T-cell (primary cell): ENCODE data around the gene ALDH9A1. TPM values are rescaled to one million over a fixed set of nuclear protein-coding genes. Genes with fewer than 3 reads are reported as not detected.
"Not testable (repeated sequence)": the region's sequence is repeated elsewhere in the genome, so short reads cannot be mapped to it uniquely, and the experiment has no call there.

ENCODE experiments used
- ATAC-seq, 4 experiments: fragments of 200-7000 bp in 3 of 4; fragments of 150-1000 bp in 1 of 4; cut with Tn5 transposase; replicated peaks in 1 of 4; 1 replicate in 3 of 4; 2 replicates in 1 of 4; pipeline ENCODE4 v1.10.0; 2021; ENCODE audit warnings: moderate library complexity in 3 of 4, mild to moderate bottlenecking in 2 of 4, moderate number of reproducible peaks in 1 of 4
- CTCF ChIA-PET, 2 donors: fragments of 300-600 bp; sonication (Branson Sonifier 250); formaldehyde crosslinking; loops; one replicate each; lab custom pipeline; 2022; ENCODE audit warnings: antibody characterized with exemption in 2 of 2; lab: Charles Lee
- POLR2A ChIA-PET, 2 donors: fragments of 300-600 bp; sonication (Branson Sonifier 250); formaldehyde crosslinking; loops; one replicate each; lab custom pipeline; 2022; ENCODE audit warnings: antibody characterized with exemption in 2 of 2; lab: Charles Lee
- DNase-seq, 35 experiments: peaks; one replicate each; pipeline versions ENCODE4 v3.0.0 to v3.0.0-alpha.2; 2013 to 2023
- H3K27ac ChIP-seq: one replicate; pipeline ENCODE4 v1.5.1; 2013; ENCODE audit warnings: low read length
- H3K27me3 ChIP-seq, 2 experiments: replicated peaks in 1 of 2; 1 replicate in 1 of 2; 2 replicates in 1 of 2; pipeline versions ENCODE4 v1.6.1 to v1.7.0; 2013; ENCODE audit warnings: low read length in 1 of 2, mixed read lengths in 1 of 2; ENCODE audit not compliant: control insufficient read depth in 2 of 2, insufficient read depth in 2 of 2; ENCODE audit errors: extremely low read depth in 1 of 2
- H3K36me3 ChIP-seq, 2 donors: 1 replicate in 1 of 2; 2 replicates in 1 of 2; pipeline versions ENCODE4 v1.6.1 to v1.7.0; 2013; ENCODE audit warnings: low read length in 1 of 2; ENCODE audit not compliant: control insufficient read depth in 2 of 2, insufficient read depth in 1 of 2; ENCODE audit errors: extremely low read depth in 1 of 2
- H3K4me1 ChIP-seq, 2 experiments: 1 replicate in 1 of 2; 2 replicates in 1 of 2; pipeline versions ENCODE4 v1.6.1 to v1.7.0; 2013; ENCODE audit warnings: low read length in 2 of 2, mixed read lengths in 1 of 2; ENCODE audit not compliant: insufficient read depth in 2 of 2, control insufficient read depth in 1 of 2; ENCODE audit errors: extremely low read depth in 1 of 2
- H3K4me3 ChIP-seq, 2 donors: 1 replicate in 1 of 2; 2 replicates in 1 of 2; pipeline versions ENCODE4 v1.5.1 to v1.7.0; 2013; ENCODE audit warnings: mild to moderate bottlenecking in 2 of 2, low read length in 1 of 2, moderate library complexity in 1 of 2; ENCODE audit not compliant: control insufficient read depth in 1 of 2; ENCODE audit errors: extremely low read depth in 1 of 2
- H3K9me3 ChIP-seq: 2 replicates; pipeline ENCODE4 v1.7.0; 2013
- H3K27ac Mint-ChIP-seq, 2 donors: one replicate each; pipeline ENCODE4 v1.8.0; 2020 to 2021; ENCODE audit warnings: mild to moderate bottlenecking in 2 of 2, mixed read lengths in 2 of 2
- H3K27me3 Mint-ChIP-seq, 2 donors: one replicate each; pipeline ENCODE4 v1.8.0; 2021 to 2022; ENCODE audit warnings: mixed read lengths in 2 of 2
- H3K36me3 Mint-ChIP-seq: one replicate; pipeline ENCODE4 v1.8.0; 2021; ENCODE audit warnings: mixed read lengths
- H3K4me1 Mint-ChIP-seq, 3 donors: one replicate each; pipeline ENCODE4 v1.8.0; 2020 to 2022; ENCODE audit warnings: mixed read lengths in 3 of 3, mild to moderate bottlenecking in 1 of 3
- H3K4me3 Mint-ChIP-seq, 3 donors: one replicate each; pipeline ENCODE4 v1.8.0; 2020 to 2022; ENCODE audit warnings: mild to moderate bottlenecking in 3 of 3, mixed read lengths in 3 of 3, moderate library complexity in 3 of 3
- H3K9me3 Mint-ChIP-seq, 3 donors: one replicate each; pipeline ENCODE4 v1.8.0; 2020 to 2022; ENCODE audit warnings: mixed read lengths in 3 of 3
- WGBS: methylation state at CpG from one replicate; pipeline ENCODE4 v1.1.5; 2013; ENCODE audit warnings: missing lambda C conversion rate; ENCODE audit not compliant: insufficient coverage; 5-methylcytosine and 5-hydroxymethylcytosine counted together
- total RNA-seq, 35 experiments: library from RNA in 6 of 35; stranded (reverse) in 6 of 35; fragments of 120-200 nt in 1 of 35; gene quantifications; one replicate each; pipeline versions ENCODE4 v1.2.1 to v1.2.4 and lab custom pipeline; 2013 to 2026

The ALDH9A1 gene
- total RNA-seq, 5 donors from 2014 or later (not counting 1 experiment from before 2014, with no cell fraction given) = 30.8 to 38.5 (median 34.7) TPM

GRCh38 chr1:165712764-165713163, 14.4 kb upstream of the ALDH9A1 start:
- Histone ChIP-seq H3K4me1 (no peaks in the 10 kb centered on the region), H3K36me3 (no peaks in the 10 kb centered on the region), H3K27ac (no peak overlapping the region), H3K27me3 (peaks cover 0 to 14% of the 10 kb centered on the region in 2 experiments), H3K9me3 (no peaks in the 10 kb centered on the region), H3K4me3 (no peak overlapping the region)
- POLR2A ChIA-PET = no interaction called here
- peaks cover 11 to 17% of the 10 kb centered on the region in 2 donors for H3K27me3 Mint-ChIP-seq
- no peaks in the 10 kb centered on the region for H3K4me1 Mint-ChIP-seq
- DNase-seq (no peak), ATAC-seq (no peak)
- H3K27ac Mint-ChIP-seq = no peak overlapping the region
- H3K9me3 Mint-ChIP-seq = no peaks in the 10 kb centered on the region
- H3K36me3 Mint-ChIP-seq = no peaks in the 10 kb centered on the region
- no peak overlapping the region for H3K4me3 Mint-ChIP-seq
- no CpG with 5 or more reads among the region's 5 CpGs for WGBS
- CTCF ChIA-PET = interaction anchor here in 1 of 2 donors (1.1 kb wide), 1 partner anchor 31 kb away, joined by 3 read pairs; no protein-coding TSS in a partner anchor

GRCh38 chr1:165707984-165708706, 9.8 kb upstream of the ALDH9A1 start:
- Histone ChIP-seq H3K4me3 (no peak overlapping the region), H3K9me3 (no peaks in the 10 kb centered on the region), H3K27me3 (peaks cover 0 to 14% of the 10 kb centered on the region in 2 experiments), H3K36me3 (no peaks in the 10 kb centered on the region), H3K4me1 (no peaks in the 10 kb centered on the region), H3K27ac (no peak overlapping the region)
- ChIA-PET CTCF (no interaction called here), POLR2A (no interaction called here)
- Mint-ChIP-seq H3K27ac (no peak overlapping the region), H3K9me3 (no peaks in the 10 kb centered on the region), H3K4me1 (no peaks in the 10 kb centered on the region), H3K4me3 (no peak overlapping the region), H3K27me3 (peaks cover 20 to 26% of the 10 kb centered on the region in 2 donors), H3K36me3 (no peaks in the 10 kb centered on the region)
- DNase-seq (no peak), ATAC-seq (no peak)
- 84% methylated on average over 10 of the region's 11 CpGs for WGBS

- Mint-ChIP-seq H3K27me3 (peaks cover 15 to 18% of the 10 kb centered on the region in 2 donors), H3K9me3 (no peaks in the 10 kb centered on the region), H3K27ac (no peak overlapping the region), H3K4me1 (peaks cover 3 to 11% (median 3%) of the 10 kb centered on the region in 3 donors), H3K36me3 (no peaks in the 10 kb centered on the region), H3K4me3 (no peak overlapping the region)
- WGBS = no CpG with 5 or more reads among the region's 2 CpGs
- ATAC-seq (no peak), DNase-seq (no peak)
- CTCF ChIA-PET = no interaction called here
- Histone ChIP-seq H3K27me3 (peaks cover 0 to 7% of the 10 kb centered on the region in 2 experiments), H3K9me3 (no peaks in the 10 kb centered on the region), H3K4me3 (no peak overlapping the region), H3K4me1 (peaks cover 0 to 8% of the 10 kb centered on the region in 2 experiments), H3K27ac (no peak overlapping the region), H3K36me3 (no peaks in the 10 kb centered on the region)
- POLR2A ChIA-PET = no interaction called here
Measured at GRCh38 chr1:165703648-165704047, 5.3 kb upstream of the ALDH9A1 start.

- not testable (repeated sequence) for H3K27ac Mint-ChIP-seq, H3K4me3 ChIP-seq, H3K36me3 ChIP-seq, DNase-seq, H3K27me3 Mint-ChIP-seq, H3K27me3 ChIP-seq, ATAC-seq, H3K36me3 Mint-ChIP-seq, H3K9me3 ChIP-seq, H3K4me3 Mint-ChIP-seq, H3K27ac ChIP-seq, H3K9me3 Mint-ChIP-seq
- peaks cover 6 to 17% of the 10 kb centered on the region in 2 experiments for H3K4me1 ChIP-seq
- ChIA-PET POLR2A (interaction anchor here in 1 of 2 donors (0.6 kb wide), 1 partner anchor 13 kb away, joined by 3 read pairs; no protein-coding TSS in a partner anchor), CTCF (interaction anchor here in 1 of 2 donors (0.6 to 1.1 kb wide), 2 partner anchors 67 to 109 kb away, joined by 3 to 4 read pairs; no protein-coding TSS in a partner anchor)
- H3K4me1 Mint-ChIP-seq = peaks cover 14 to 20% (median 16%) of the 10 kb centered on the region in 3 donors
- WGBS = no CpG with 5 or more reads among the region's 7 CpGs
Measured at GRCh38 chr1:165701922-165702321, 3.6 kb upstream of the ALDH9A1 start.

GRCh38 chr1:165699577-165699976, 1.2 kb upstream of the ALDH9A1 start:
- peak overlapping the region; percentile 37 to 99 (median 95) for H3K4me3 Mint-ChIP-seq

GRCh38 chr1:165698761-165699052, 345 bp upstream of the ALDH9A1 start:
- POLR2A ChIA-PET = interaction anchor here in 1 of 2 donors (1.2 kb wide), 1 partner anchor 71 kb away, joined by 7 read pairs; no protein-coding TSS in a partner anchor
- no peaks in the 10 kb centered on the region for H3K27me3 ChIP-seq
- Mint-ChIP-seq H3K9me3 (no peaks in the 10 kb centered on the region), H3K36me3 (peaks cover 8% of the 10 kb centered on the region), H3K27ac (peak overlapping the region; percentile 91 to 99), H3K4me3 (peak overlapping the region; percentile 94 to 99 (median 95)), H3K4me1 (peaks cover 29 to 38% (median 34%) of the 10 kb centered on the region in 3 donors), H3K27me3 (no peaks in the 10 kb centered on the region)
- no peaks in the 10 kb centered on the region for H3K9me3 ChIP-seq
- peaks cover 0 to 3% of the 10 kb centered on the region in 2 donors for H3K36me3 ChIP-seq
- ATAC-seq = no peak
- 0% methylated on average over 1 of the region's 7 CpGs for WGBS
- peak overlapping the region; percentile 15 to 94 for H3K4me3 ChIP-seq
- peaks cover 9 to 27% of the 10 kb centered on the region in 2 experiments for H3K4me1 ChIP-seq
- peak overlapping the region; percentile 93 for H3K27ac ChIP-seq
- no peak for DNase-seq
- CTCF ChIA-PET = interaction anchor here (0.9 to 1.4 kb wide), 3 partner anchors 69 to 305 kb away, joined by 4 to 9 read pairs (median 5); partner anchors contain the start of gene TMCO1 (in 1 of the 2)

More at GRCh38 chr1:165699577-165699976, 1.2 kb upstream of the ALDH9A1 start:
- Mint-ChIP-seq H3K9me3 (no peaks in the 10 kb centered on the region), H3K27ac (peak overlapping the region in 1 of 2 donors; percentile 73), H3K36me3 (peaks cover 4% of the 10 kb centered on the region), H3K4me1 (peaks cover 29 to 38% (median 33%) of the 10 kb centered on the region in 3 donors), H3K27me3 (no peaks in the 10 kb centered on the region)
- ATAC-seq (no peak), DNase-seq (no peak)
- ChIA-PET CTCF (no interaction called here), POLR2A (interaction anchor here in 1 of 2 donors (0.7 kb wide), 1 partner anchor 101 kb away, joined by 3 read pairs; no protein-coding TSS in a partner anchor)
- Histone ChIP-seq H3K4me3 (no peak overlapping the region), H3K27me3 (no peaks in the 10 kb centered on the region), H3K36me3 (no peaks in the 10 kb centered on the region), H3K9me3 (no peaks in the 10 kb centered on the region), H3K4me1 (peaks cover 9 to 27% of the 10 kb centered on the region in 2 experiments), H3K27ac (no peak overlapping the region)
- no CpG with 5 or more reads among the region's 3 CpGs for WGBS
